ENCODE data around the gene SLC25A6.

Gene SLC25A6

DNA sequence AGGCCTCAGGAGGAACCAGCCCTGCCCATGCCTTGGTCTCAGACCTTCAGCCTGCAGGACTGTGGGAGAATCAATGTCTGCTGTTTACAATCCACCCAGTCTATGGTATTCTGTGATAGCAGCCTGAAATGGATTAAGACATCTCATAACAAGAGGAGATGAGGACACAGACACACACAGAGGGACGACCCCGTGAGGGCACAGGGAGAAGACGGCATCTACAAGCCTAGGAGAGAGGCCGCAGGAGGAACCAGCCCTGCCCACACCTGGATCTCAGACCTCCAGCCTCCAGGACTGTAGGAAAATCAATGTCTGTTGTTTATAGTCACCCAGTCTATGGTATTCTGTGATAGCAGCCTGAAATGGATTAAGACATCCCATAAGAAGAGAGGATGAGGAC is 3.3 kb downstream of the SLC25A6 start:
- 0 out of 2 replicates have a peak, but pooled peaks cover 2% of the 10 kb centered on the region for H3F3A ChIP-seq (ENCODE audit: insufficient read depth, low read length)
- peaks cover 25% of the 10 kb centered on the region for H3K79me2 ChIP-seq (ENCODE audit: insufficient read depth, low read length)
- no peaks in the 10 kb centered on the region for H3K9me3 ChIP-seq (ENCODE audit: low read length)
- no peak overlapping the region for H3K9ac ChIP-seq (ENCODE audit: low read length)
- peaks cover 80% of the 10 kb centered on the region for H3K36me3 ChIP-seq (ENCODE audit: insufficient read depth, low read length)
- no peak overlapping the region for H3K4me2 ChIP-seq (ENCODE audit: low read length)
- H3K4me1 ChIP-seq (ENCODE audit: insufficient read depth, low read length, severe bottlenecking), result peaks cover 20% of the 10 kb centered on the region
- H3K4me3 ChIP-seq (ENCODE audit: low read depth, low read length, poor library complexity, severe bottlenecking), result no peak overlapping the region
- no peak overlapping the region for H2AFZ ChIP-seq (ENCODE audit: low read length)
- TF ChIP-seq EZH2 (IDR thresholded peaks at IDR 0.05; ENCODE audit: borderline replicate concordance, low read length), result no peak
- TF ChIP-seq, protein P1, sequence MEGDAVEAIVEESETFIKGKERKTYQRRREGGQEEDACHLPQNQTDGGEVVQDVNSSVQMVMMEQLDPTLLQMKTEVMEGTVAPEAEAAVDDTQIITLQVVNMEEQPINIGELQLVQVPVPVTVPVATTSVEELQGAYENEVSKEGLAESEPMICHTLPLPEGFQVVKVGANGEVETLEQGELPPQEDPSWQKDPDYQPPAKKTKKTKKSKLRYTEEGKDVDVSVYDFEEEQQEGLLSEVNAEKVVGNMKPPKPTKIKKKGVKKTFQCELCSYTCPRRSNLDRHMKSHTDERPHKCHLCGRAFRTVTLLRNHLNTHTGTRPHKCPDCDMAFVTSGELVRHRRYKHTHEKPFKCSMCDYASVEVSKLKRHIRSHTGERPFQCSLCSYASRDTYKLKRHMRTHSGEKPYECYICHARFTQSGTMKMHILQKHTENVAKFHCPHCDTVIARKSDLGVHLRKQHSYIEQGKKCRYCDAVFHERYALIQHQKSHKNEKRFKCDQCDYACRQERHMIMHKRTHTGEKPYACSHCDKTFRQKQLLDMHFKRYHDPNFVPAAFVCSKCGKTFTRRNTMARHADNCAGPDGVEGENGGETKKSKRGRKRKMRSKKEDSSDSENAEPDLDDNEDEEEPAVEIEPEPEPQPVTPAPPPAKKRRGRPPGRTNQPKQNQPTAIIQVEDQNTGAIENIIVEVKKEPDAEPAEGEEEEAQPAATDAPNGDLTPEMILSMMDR (IDR thresholded peaks at IDR 0.05; ENCODE audit: low read length), result no peak
- H3K9me2 ChIP-seq (ENCODE audit: low read depth, low read length), result no peaks in the 10 kb centered on the region
- H3K27ac ChIP-seq (ENCODE audit: low read depth, low read length, poor library complexity, severe bottlenecking), result no peak overlapping the region
- no peaks in the 10 kb centered on the region for H3K27me3 ChIP-seq (ENCODE audit: insufficient read depth, low read length)
- no peaks in the 10 kb centered on the region for H4K20me1 ChIP-seq (ENCODE audit: insufficient read depth, low read length)

DNA sequence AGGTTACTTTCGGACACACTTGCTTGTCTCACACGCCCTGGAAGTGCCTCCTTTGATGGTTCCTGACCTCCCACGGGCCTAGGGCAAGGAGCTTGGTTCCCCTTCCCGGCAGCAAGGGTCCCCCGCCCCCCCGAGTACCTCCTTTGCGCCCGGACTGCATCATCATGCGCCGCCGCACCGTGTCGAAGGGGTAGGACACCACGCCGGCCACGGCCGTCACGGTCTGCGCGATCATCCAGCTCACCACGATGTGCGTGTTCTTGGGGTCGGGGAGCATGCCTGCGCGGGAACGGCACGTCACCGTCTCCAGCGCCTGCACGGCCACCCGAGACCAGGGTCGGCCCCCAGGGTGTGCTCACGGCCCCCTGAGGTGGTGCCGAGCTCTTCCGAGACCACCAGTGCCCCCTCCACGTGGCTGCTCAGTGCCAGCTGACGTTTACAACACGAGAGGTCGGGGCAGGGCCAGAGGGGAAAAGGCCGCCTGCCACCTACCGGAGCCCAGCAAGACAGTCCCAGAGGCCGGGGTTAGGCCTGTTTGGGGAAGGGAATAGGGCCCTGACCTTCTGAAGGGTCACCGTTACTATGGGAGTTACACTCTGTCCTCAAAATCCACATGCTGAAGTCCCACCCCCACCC is 4.7 kb downstream of the SLC25A6 start:
- Histone ChIP-seq H3K4me1 (ENCODE audit: insufficient read depth, low read length, severe bottlenecking) (peaks cover 13% of the 10 kb centered on the region), H3K9me2 (ENCODE audit: low read depth, low read length) (no peaks in the 10 kb centered on the region), H3K36me3 (ENCODE audit: insufficient read depth, low read length) (peaks cover 86% of the 10 kb centered on the region), H3K27me3 (ENCODE audit: insufficient read depth, low read length) (no peaks in the 10 kb centered on the region), H3K27ac (ENCODE audit: low read depth, low read length, poor library complexity, severe bottlenecking) (no peak overlapping the region), H3K9me3 (ENCODE audit: low read length) (no peaks in the 10 kb centered on the region), H3K9ac (ENCODE audit: low read length) (no peak overlapping the region), H4K20me1 (ENCODE audit: insufficient read depth, low read length) (no peaks in the 10 kb centered on the region), H2AFZ (ENCODE audit: low read length) (no peak overlapping the region), H3F3A (ENCODE audit: insufficient read depth, low read length) (0 out of 2 replicates have a peak, but pooled peaks cover 2% of the 10 kb centered on the region), H3K4me2 (ENCODE audit: low read length) (no peak overlapping the region), H3K79me2 (ENCODE audit: insufficient read depth, low read length) (peaks cover 17% of the 10 kb centered on the region), H3K4me3 (ENCODE audit: low read depth, low read length, poor library complexity, severe bottlenecking) (no peak overlapping the region)
- TF ChIP-seq, protein P1 (IDR thresholded peaks at IDR 0.05; ENCODE audit: low read length), result no peak
- no peak for TF ChIP-seq EZH2 (IDR thresholded peaks at IDR 0.05; ENCODE audit: borderline replicate concordance, low read length)

DNA sequence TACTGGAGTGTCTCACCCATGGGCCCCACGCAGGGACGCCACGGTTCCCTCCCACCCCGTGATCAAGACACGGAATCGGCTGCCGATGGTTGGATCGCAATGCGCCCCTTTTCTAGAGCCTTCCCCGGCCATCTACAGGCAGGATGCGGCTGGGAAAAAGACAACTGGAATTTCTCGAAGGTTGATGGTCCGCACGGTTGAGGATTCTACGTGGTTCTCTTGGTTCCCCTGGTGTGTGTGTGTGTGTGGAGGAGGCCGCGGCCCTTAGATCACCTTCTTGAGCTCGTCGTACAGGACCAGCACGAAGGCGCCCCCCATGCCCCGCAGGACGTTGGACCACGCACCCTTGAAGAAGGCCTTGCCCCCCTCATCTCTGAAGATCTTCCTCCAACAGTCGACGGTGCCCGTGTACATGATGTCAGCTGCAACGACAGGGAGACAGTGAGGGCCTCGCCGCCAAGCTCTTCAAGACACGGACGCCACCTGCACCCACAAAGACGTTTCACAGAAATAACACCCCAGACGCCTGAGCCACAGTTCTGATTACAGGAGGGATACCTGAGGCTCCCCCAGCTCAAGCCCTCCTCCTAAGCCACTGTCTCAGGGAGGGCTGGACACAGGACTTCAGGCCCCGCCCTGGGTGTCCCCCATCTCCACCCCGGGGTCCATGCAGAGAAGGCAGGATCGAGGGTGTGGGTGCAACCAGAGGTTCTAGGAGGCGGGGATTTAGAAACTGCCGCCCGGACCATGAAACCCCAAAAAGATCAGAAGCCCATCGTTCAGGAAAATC is 5.4 kb downstream of the SLC25A6 start:
- H3K4me1 ChIP-seq (ENCODE audit: insufficient read depth, low read length, severe bottlenecking), result peaks cover 13% of the 10 kb centered on the region
- no peak overlapping the region for H3K27ac ChIP-seq (ENCODE audit: low read depth, low read length, poor library complexity, severe bottlenecking)
- H4K20me1 ChIP-seq (ENCODE audit: insufficient read depth, low read length), result no peaks in the 10 kb centered on the region
- no peaks in the 10 kb centered on the region for H3K9me2 ChIP-seq (ENCODE audit: low read depth, low read length)
- H3K4me2 ChIP-seq (ENCODE audit: low read length), result no peak overlapping the region
- no peak overlapping the region for H2AFZ ChIP-seq (ENCODE audit: low read length)
- no peaks in the 10 kb centered on the region for H3K27me3 ChIP-seq (ENCODE audit: insufficient read depth, low read length)
- H3K9me3 ChIP-seq (ENCODE audit: low read length), result no peaks in the 10 kb centered on the region
- TF ChIP-seq EZH2 (IDR thresholded peaks at IDR 0.05; ENCODE audit: borderline replicate concordance, low read length), result no peak
- H3K9ac ChIP-seq (ENCODE audit: low read length), result no peak overlapping the region
- 0 out of 2 replicates have a peak, but pooled peaks cover 2% of the 10 kb centered on the region for H3F3A ChIP-seq (ENCODE audit: insufficient read depth, low read length)
- no peak overlapping the region for H3K4me3 ChIP-seq (ENCODE audit: low read depth, low read length, poor library complexity, severe bottlenecking)
- peaks cover 83% of the 10 kb centered on the region for H3K36me3 ChIP-seq (ENCODE audit: insufficient read depth, low read length)
- peaks cover 17% of the 10 kb centered on the region for H3K79me2 ChIP-seq (ENCODE audit: insufficient read depth, low read length)

Measured in OCI-LY1 (cell line).